Measurements from ENCODE around the gene USP40. TPM values are rescaled to one million over a fixed set of nuclear protein-coding genes. Genes with fewer than 3 reads are reported as not detected.

Gene USP40
- total RNA-seq, 4 donors from 2014 or later: 41.7 to 68.0 (median 54.2) TPM

GRCh38 chr2:233503947-233504637 is 62.5 kb downstream of the USP40 start:
- Histone ChIP-seq H3K36me3 (peaks cover 0 to 91% (median 6%) of the 10 kb centered on the region in 3 donors), H3K27me3 (no peaks in the 10 kb centered on the region), H3K9me3 (peaks cover 0 to 27% (median 8%) of the 10 kb centered on the region in 4 donors), H3K27ac (no peak overlapping the region), H3K4me1 (no peaks in the 10 kb centered on the region), H3K4me3 (no peak overlapping the region)
- DNase-seq (ENCODE audit: low spot score in 2 of 2): no peak
- 84 to 96% methylated on average over 1 of the region's 1 CpG for WGBS, 2 donors
- TF ChIP-seq CTCF (IDR thresholded peaks at IDR 0.05) (no peak), EP300 (IDR thresholded peaks at IDR 0.05) (no peak), POLR2A (IDR thresholded peaks at IDR 0.05) (no peak)

GRCh38 chr2:233503481-233503880 is 63.1 kb downstream of the USP40 start:
- TF ChIP-seq CTCF (IDR thresholded peaks at IDR 0.05) (no peak), EP300 (IDR thresholded peaks at IDR 0.05) (no peak)
- Histone ChIP-seq H3K9me3 (peaks cover 0 to 27% (median 8%) of the 10 kb centered on the region in 4 donors), H3K27ac (no peak overlapping the region), H3K27me3 (no peaks in the 10 kb centered on the region), H3K4me3 (no peak overlapping the region), H3K4me1 (no peaks in the 10 kb centered on the region), H3K36me3 (peaks cover 0 to 91% (median 6%) of the 10 kb centered on the region in 3 donors)
- DNase-seq (ENCODE audit: low spot score in 2 of 2): no peak
- WGBS, 2 donors: 93 to 97% methylated on average over 1 of the region's 1 CpG

- DNase-seq (ENCODE audit: low spot score in 2 of 2): no peak
- H3K36me3 ChIP-seq: peaks cover 0 to 86% (median 6%) of the 10 kb centered on the region in 3 donors
- WGBS, 2 donors: 93 to 97% methylated on average over 3 of the region's 3 CpGs
- TF ChIP-seq POLR2A (IDR thresholded peaks at IDR 0.05) (no peak), EP300 (IDR thresholded peaks at IDR 0.05) (no peak)
- H3K4me1 ChIP-seq: no peaks in the 10 kb centered on the region
- H3K4me3 ChIP-seq: no peak overlapping the region
- H3K9me3 ChIP-seq: peaks cover 0 to 27% (median 8%) of the 10 kb centered on the region in 4 donors
- no peaks in the 10 kb centered on the region for H3K27me3 ChIP-seq
- no peak overlapping the region for H3K27ac ChIP-seq
Observed at GRCh38 chr2:233501198-233502076, 65.1 kb downstream of the USP40 start.

- WGBS, 2 donors: 73 to 77% methylated on average over 2 of the region's 2 CpGs
- no peak overlapping the region for H3K27ac ChIP-seq
- H3K4me3 ChIP-seq: no peak overlapping the region
- no peak for DNase-seq (ENCODE audit: low spot score in 2 of 2)
- peaks cover 0 to 87% (median 6%) of the 10 kb centered on the region in 3 donors for H3K36me3 ChIP-seq
- no peaks in the 10 kb centered on the region for H3K4me1 ChIP-seq
- H3K9me3 ChIP-seq: peaks cover 0 to 21% (median 8%) of the 10 kb centered on the region in 4 donors
- TF ChIP-seq EP300 (IDR thresholded peaks at IDR 0.05): no peak
- no peaks in the 10 kb centered on the region for H3K27me3 ChIP-seq
Observed at GRCh38 chr2:233499928-233500327, 66.7 kb downstream of the USP40 start.

GRCh38 chr2:233498126-233498525 is 68.5 kb downstream of the USP40 start:
- Histone ChIP-seq H3K27ac (no peak overlapping the region), H3K27me3 (no peaks in the 10 kb centered on the region), H3K4me1 (no peaks in the 10 kb centered on the region), H3K4me3 (no peak overlapping the region), H3K36me3 (peaks cover 0 to 75% (median 1%) of the 10 kb centered on the region in 3 donors), H3K9me3 (peaks cover 0 to 8% (median 3%) of the 10 kb centered on the region in 4 donors)
- DNase-seq (ENCODE audit: low spot score in 2 of 2): no peak
- TF ChIP-seq CTCF (IDR thresholded peaks at IDR 0.05): no peak
- TF ChIP-seq EP300 (IDR thresholded peaks at IDR 0.05): no peak
- TF ChIP-seq POLR2A (IDR thresholded peaks at IDR 0.05): no peak
- 95 to 96% methylated on average over 2 of the region's 2 CpGs for WGBS, 2 donors

- H3K9me3 ChIP-seq: peaks cover 0 to 4% (median under 1%) of the 10 kb centered on the region in 4 donors
- H3K27me3 ChIP-seq: no peaks in the 10 kb centered on the region
- no peak overlapping the region for H3K27ac ChIP-seq
- WGBS, 2 donors: 78 to 94% methylated on average over 2 of the region's 2 CpGs
- DNase-seq (ENCODE audit: low spot score in 2 of 2): no peak
- H3K4me1 ChIP-seq: no peaks in the 10 kb centered on the region
- no peak overlapping the region for H3K4me3 ChIP-seq
- no peak for TF ChIP-seq CTCF (IDR thresholded peaks at IDR 0.05)
- TF ChIP-seq EP300 (IDR thresholded peaks at IDR 0.05): no peak
- TF ChIP-seq POLR2A (IDR thresholded peaks at IDR 0.05): no peak
- peaks cover 0 to 75% (median 0%) of the 10 kb centered on the region in 3 donors for H3K36me3 ChIP-seq
Observed at GRCh38 chr2:233497692-233498091, 68.9 kb downstream of the USP40 start.
